HG03045 (cell line): ENCODE measurements around the gene UBE2Z.

Experiments
- ATAC-seq: cut with Tn5 transposase; IDR thresholded peaks from one replicate; pipeline ENCODE4 v1.9.1; 2021; ENCODE audit warnings: mild to moderate bottlenecking, moderate library complexity; ENCODE audit not compliant: unreplicated experiment

UBE2Z gene

DNA sequence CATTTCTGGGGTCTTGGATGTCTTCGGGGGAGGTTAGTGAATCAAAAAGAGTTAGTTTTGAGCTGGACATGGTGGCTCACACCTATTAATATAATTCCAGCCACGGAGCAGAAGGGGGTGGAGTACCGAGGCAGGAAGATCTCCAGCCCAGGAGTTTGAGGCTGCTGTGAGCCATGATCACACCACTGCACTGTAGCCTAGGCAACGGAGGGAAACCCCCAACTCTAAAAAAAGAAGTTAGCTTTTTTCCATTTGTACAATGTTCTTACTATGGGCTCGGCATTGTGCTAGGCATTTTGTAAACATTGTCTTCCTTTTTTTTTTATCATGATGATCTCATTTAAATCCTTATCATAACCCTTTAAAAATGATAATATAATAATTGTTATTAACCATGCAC lies 44.7 kb downstream of the UBE2Z start:
- ATAC-seq = no peak

DNA sequence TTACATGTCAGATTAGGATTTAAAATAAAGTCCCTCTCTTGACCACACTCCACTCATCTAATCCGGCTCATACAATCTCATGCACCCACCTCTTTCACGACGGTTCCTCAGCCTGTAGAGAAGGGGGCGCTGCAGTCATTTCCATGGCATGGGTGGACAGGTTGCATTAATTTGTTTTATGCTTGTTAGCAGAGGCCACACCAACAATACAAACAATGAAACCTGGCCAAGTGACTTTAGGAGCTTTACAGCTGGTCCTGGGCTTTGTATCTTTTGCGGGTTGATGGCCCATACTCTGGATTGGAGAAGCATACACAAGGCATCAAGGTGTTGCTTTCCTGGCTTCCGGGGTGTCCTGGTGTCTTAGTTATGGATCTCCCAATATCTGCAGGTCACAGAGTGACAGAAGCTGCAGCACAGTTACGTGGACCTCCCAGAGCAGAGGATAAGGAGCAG lies 46.1 kb downstream of the UBE2Z start:
- no peak for ATAC-seq

GRCh38 chr17:48960834-48961515 lies 52.8 kb downstream of the UBE2Z start:
- no peak for ATAC-seq

DNA sequence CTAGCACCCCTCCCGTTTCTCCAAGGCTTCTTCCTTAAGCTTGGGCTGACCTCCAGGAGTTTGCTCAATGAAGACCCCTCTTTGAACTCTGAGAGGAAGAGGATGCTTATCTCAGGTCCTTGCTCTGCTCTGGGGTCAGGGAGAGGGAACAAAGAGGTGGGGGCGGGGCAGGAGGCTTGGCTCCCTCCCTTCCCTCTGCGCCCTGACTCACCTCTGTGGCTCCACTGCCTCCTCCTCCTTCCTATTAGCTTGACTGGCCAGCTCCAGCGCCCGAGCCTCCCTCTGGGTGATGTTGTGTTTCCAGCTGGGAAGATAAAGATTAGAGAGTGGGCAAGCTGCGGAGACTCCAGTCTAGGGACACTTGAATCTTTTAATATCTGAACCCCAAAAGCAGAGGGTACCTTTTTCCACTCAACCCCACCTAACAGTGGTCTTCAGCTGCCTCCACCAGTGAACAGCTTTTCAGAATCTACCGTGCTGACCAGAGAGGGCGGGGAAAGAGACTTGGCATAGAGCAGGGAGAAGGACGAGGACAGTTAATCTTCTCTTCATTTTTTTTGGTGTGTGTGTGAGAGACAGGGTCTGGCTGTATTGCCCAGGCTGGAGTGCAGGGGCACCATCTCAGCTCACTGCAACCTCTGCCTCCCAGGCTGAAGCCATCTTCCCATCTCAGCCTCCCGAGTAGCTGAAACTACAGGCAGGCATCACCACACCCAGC lies 53.5 kb downstream of the UBE2Z start:
- no peak for ATAC-seq

GRCh38 chr17:48970224-48970623 lies 62.0 kb downstream of the UBE2Z start:
- ATAC-seq = no peak

DNA sequence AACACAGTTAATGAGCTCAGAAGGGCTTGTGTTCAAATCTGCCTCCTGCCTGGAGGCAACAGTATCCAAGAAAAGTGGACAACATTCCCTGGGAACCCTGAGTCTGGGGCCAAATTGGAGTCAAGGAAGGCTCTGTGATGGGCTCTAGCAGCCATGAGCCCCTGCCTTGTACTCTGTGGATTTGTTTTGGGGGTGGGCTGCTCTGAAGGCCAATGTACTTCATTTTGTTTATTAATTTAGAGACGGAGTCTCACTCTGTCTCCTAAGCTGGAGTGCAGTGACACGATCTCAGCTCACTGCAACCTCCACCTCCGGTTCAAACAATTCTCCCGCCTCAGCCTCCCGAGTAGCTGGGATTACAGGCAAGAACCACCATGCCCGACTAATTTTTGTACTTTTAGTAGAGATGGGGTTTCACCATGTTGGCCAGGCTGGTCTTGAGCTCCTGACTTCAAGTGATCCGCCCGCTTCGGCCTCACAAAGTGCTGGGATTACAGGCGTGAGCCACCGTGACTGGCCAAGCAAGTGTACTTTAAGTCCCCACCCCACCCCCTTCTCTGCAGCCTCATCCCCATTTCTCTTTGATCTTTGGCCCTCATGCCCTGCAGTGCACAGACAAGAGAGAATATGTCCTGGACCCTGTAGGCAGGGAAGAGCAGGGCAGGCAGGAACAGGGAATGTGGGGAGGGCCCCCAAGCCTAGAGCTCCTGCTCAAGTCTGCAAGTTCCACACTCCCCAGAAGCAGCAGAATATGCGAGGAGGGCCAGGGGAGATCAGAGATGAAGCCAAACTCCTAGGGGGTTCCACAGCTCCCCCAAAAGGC lies 62.9 kb downstream of the UBE2Z start:
- no peak for ATAC-seq

DNA sequence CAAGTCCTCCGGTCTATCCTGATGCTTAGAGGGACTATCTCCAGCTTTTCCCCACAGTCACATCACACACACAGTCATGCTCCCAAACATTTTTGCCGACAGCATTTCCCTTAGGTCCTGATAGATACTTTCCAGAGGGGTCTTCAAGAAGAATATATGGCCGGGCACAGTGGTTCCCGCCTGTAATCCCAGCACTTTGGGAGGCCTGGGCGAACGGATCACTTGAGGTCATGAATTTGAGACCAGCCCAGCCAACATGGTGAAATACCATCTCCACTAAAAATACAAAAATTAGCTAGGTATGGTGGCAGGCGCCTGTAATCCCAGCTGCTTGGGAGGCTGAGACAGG lies 64.5 kb downstream of the UBE2Z start:
- no peak for ATAC-seq

GRCh38 chr17:48973806-48974205 lies 65.6 kb downstream of the UBE2Z start:
- no peak for ATAC-seq
